NCI-H345 treated with DMSO at 0.1 percent for 48 hours (cell line): Measurements from ENCODE around the gene POLRMT.
A peak's percentile ranks its signal among the peaks of the same experiment; 100 is the strongest.

Source experiments
- DNase-seq: peaks from one replicate; lab custom pipeline; 2025; ENCODE audit not compliant: unreplicated experiment; lab: John Stamatoyannopoulos, UW

POLRMT gene

GRCh38 chr19:648305-648704, 15.0 kb upstream of the POLRMT start:
- no peak for DNase-seq

DNA sequence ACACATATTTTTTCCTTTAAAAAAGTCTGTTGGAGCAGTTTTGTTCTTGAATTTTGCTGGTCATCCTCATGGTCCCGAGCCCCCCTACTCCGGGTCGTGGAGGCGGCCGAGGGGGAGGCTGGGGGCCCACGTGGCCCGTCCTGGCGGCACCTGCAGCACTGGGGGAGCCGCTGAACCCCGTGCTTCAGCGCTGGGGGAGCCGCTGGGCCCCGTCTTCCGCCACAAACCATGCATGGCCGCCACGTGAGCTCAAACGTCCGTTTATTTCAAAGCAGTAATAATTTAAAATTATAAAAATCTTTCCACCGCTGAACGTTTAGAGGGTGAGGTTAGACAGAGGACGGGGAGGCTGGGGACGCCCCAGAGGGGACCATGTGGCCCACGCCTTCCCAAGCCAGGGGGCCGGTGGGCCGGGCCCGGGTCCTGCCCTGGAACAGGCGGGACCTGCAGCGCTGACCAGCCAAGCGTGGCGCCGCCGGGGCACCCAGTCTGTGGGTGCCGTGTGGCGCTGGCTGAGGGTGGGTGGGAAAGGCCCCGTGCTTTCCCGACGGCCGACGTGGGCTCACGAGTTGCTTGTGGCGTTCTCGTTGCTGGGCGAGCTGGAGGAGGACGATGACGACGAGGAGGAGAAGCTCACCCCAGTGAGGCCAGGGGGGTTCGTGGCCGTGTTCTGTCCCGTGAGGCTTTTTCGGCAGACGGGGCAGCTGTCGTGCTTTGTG, 14.4 kb upstream of the POLRMT start:
- DNase-seq, result no peak

- DNase-seq, result no peak
Measured at GRCh38 chr19:646779-647565, 13.6 kb upstream of the POLRMT start.

DNA sequence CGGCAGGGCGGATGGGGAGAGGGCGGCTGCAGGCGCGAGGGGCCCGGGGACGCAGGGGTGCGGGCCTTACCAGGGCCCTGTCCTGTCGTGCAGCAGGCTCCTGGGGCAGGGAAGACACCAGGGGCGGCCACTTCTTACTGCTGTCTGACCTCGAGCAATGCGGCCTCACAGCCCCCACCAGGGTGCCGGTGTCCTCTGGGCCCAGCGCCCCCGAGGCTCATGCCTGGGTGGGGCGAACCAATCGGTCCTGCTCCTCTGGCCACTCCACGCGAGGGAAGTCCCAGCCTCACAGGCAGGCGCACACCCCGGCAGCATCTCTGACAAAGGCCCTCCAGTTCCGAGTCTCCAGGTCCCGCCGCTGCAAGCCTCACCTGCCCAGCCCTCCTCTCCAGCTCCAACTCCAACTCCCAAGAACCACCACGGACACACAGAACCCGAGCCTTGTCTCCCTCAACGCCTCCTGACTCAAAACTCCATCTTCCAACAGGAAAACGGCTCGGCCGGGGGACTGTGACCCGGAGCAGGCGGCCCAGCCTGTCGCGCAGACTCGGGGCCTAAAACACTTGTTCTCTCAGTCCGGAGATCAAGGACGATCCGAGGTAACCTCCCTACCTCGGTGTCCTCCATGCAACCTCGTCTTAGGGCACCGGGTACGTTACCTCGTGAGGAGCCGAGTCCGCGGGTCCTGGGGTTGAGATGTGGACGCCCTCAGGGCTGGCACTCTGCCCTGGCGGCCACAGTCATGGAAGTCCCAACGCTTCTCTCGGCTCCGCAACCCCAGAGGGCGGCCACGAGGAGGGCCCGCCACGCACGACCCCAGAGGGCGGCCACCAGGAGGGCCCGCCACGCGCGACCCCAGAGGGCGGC, 12.8 kb upstream of the POLRMT start:
- DNase-seq, result no peak

- DNase-seq, result no peak
Measured at GRCh38 chr19:644789-645188, 11.5 kb upstream of the POLRMT start.

- DNase-seq, result no peak
Measured at GRCh38 chr19:644363-644762, 11.0 kb upstream of the POLRMT start.

DNA sequence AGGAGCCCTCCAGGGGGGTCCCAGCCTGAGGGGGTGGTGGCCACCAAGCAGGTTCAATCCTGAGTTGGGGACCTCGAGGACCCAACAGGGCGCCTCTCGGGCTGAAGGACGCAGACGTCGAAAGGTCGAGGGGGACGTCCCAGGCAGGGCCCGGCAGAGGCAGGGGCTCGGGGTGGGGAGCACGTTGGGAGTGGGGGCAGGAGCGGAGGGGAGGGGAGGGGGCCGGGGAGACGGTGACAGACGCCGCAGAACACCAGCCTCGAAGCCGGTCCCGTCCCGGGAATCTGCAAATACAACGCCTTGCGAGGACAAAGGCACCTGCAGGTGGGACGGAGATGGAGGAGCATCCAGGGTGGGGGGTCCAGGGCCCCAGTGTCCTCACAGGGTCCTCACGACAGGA, 10.4 kb upstream of the POLRMT start:
- no peak for DNase-seq

DNA sequence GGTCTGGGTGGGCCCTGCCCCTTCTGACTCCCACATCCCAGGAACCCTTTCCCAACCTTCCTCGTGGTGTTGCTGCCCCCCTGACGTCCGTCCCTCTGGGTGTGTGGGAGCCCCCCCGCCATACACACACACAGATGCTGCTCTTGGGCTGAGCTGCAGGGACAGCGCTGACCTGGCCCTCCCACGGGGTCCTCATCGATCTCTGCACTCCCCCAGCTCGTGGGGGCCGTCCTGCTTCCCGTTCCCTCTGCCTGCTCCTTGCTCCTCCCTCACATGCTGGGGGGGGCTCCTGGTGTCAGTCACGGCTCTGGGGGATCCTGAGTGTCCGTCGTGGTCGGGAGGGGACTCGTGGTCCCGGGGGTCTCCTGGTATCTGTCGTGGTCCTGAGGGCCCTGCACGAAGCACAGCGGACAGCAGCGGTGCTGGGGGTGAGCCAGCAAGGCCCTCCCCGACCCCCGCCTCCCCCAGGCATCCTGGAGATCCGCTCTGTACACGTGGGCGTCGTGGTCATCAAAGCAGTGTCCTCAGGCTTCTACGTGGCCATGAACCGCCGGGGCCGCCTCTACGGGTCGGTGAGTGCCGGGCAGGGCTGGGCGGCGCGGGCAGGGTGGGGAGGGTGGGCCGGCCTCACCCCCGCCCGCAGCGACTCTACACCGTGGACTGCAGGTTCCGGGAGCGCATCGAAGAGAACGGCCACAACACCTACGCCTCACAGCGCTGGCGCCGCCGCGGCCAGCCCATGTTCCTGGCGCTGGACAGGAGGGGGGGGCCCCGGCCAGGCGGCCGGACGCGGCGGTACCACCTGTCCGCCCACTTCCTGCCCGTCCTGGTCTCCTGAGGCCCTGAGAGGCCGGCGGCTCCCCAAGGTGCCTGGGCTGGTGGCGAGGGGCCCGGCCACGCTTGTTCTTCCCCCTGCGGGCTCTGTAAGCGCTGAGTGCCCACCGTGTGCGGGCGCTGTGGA, 9.7 kb upstream of the POLRMT start:
- DNase-seq, result no peak

DNA sequence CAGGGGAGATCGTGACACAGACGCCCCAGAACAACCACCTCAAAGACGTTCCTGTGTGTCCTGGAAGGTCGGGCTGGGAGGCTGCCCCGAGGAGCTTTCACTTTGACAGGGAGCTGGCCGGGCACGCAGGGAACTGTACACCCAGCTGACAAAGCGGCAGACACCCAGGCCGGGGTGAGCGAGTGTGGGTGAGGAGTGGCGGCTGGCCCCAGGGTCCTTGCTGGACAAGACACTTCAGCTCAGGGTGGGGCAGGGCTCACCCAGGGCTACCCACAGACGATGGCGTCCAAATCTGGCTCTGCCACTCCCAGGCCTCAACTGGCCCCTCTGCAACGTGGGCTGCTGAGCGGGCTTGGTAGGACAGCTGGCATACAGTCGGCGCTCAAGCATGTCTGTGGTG, 8.4 kb upstream of the POLRMT start:
- no peak for DNase-seq

DNA sequence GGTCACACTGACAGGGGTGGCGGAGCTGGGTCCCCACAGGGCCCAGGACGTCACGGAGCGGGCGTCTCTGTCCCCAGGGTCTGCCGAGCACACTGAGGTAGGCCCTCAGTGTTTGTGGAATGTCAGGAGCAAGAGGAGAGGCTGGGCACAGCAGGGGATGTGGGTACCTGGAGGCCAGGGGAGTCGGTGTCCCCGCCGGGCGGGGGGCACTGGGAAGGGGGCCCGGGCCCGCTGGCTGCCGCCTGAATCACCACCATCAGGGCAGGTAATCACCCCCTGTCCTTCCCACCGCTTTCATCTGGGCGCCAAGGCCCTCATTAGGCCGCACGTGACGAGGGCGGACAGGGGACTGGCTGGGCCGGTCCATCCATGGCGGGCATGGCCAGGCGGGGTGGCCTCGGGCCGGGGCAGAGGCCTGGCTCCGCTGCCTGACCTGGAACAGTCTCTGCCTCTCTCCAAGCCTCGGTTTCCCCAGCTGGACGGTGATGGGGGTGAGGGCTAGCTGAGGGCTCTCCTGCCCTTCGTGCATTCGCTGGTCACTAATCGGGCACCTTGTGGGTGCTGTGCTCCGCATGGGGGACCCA, 7.4 kb upstream of the POLRMT start:
- no peak for DNase-seq

- no peak for DNase-seq
Measured at GRCh38 chr19:640161-640558, 6.8 kb upstream of the POLRMT start.

GRCh38 chr19:639253-640160, 6.2 kb upstream of the POLRMT start, which contains the start of gene FGF22:
FGF22 (plus strand) TSS chr19:639879; CDS start chr19:639926, 47 bp downstream.
- peak; percentile 69 for DNase-seq

DNA sequence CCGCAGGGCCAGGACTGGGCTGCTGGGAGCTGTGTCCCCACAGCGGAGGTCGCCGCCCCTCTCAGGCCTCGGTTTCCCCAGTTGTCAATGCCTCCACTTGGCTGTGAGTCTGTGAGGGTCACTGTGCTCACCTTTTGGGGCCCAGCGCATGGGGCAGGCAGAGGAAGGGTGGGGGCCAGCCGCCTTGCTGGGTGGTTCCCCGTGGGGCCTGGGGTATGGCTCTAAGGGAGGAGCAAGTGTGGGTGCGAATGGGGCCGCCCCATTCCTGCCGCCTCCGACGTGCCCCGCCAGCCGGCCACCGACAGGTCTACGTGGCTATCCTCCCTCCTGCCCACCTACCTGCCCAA, 5.5 kb upstream of the POLRMT start:
- no peak for DNase-seq

- no peak for DNase-seq
Measured at GRCh38 chr19:634975-635652, 1.8 kb upstream of the POLRMT start.

GRCh38 chr19:633786-634639, 676 bp upstream of the POLRMT start:
- DNase-seq, result no peak

- no peak for DNase-seq
Measured at GRCh38 chr19:632579-633067, 714 bp downstream of the POLRMT start.

- DNase-seq, result no peak
Measured at GRCh38 chr19:629961-630714, 3.2 kb downstream of the POLRMT start.
